GM12873 (cell line): ENCODE data around the gene TRNAU1AP.

Experiments used
- TF ChIP-seq, protein P1 (sequence below): IDR thresholded peaks from 2 replicates; pipeline ENCODE4 v1.5.1; 2012; ENCODE audit warnings: low read depth, mild to moderate bottlenecking, moderate library complexity, low read length, control low read depth; ENCODE audit not compliant: insufficient read depth; ENCODE audit errors: missing control alignments

The TRNAU1AP gene

DNA sequence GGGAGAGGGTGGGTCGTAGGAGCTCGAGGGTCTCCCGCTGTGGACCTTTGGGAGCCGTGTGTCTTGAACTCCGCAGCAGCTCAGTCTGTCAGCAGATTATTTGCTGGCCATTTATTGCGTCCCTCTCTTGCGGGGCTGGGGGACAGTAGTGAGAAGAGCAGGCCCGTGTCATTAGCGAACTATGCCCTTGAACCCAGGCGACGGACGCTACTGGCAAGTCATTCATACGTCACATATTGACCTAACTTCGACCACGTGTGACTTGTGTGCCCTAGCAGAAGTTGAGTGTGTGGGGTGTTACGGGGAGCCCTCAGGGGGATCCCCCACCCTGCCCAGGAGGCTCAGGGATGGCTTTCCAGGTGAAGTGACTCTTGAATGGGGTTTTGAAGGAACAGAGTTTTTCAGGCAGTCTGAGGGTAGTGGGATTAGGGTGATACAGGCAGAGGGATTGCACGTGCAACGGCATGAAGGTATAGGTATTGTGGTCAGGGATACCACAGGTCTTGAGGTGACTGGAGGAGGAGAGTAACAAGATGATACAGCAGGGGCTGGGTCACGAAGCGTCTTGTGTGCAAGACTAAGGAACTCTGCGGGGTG lies 34.0 kb upstream of the TRNAU1AP start:
- TF ChIP-seq, protein P1, sequence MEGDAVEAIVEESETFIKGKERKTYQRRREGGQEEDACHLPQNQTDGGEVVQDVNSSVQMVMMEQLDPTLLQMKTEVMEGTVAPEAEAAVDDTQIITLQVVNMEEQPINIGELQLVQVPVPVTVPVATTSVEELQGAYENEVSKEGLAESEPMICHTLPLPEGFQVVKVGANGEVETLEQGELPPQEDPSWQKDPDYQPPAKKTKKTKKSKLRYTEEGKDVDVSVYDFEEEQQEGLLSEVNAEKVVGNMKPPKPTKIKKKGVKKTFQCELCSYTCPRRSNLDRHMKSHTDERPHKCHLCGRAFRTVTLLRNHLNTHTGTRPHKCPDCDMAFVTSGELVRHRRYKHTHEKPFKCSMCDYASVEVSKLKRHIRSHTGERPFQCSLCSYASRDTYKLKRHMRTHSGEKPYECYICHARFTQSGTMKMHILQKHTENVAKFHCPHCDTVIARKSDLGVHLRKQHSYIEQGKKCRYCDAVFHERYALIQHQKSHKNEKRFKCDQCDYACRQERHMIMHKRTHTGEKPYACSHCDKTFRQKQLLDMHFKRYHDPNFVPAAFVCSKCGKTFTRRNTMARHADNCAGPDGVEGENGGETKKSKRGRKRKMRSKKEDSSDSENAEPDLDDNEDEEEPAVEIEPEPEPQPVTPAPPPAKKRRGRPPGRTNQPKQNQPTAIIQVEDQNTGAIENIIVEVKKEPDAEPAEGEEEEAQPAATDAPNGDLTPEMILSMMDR, result no peak

DNA sequence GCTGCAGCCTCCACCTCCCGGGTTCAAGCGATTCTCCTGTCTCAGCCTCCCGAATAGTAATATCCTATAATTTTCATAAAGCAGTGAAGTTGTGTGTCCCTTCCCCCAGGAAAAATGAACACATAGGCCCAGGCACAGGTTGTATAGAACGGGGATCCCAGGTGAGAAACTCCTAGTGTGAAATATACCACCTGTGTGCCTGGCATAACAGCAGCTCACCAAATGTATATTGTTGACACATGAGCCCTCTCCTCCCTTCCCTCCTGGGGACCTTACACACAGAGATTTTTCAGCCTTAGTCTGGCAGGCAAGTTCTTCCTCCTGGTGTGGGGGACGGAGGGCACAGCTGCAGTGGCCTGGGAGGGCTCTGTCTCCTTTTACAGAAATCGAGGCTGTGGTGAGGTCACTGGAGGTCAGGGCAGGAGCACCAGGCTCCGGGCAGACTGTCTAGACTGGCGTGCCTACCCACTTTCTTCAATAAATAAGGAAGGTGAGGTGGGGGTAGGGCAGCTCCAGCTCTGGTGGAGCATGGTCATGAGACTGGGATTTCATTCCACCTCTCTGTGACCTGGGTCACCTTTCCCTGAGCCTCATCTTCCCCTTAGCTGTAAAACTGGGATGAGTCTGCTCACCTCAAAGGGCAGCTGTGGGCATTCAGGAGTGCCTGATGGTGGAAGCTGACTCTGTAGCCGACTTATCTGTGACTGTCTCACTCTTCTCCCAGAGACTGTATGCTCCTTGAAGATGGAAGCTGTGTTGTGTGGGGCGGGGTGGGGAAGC lies 32.7 kb upstream of the TRNAU1AP start:
- TF ChIP-seq, protein P1, result no peak

DNA sequence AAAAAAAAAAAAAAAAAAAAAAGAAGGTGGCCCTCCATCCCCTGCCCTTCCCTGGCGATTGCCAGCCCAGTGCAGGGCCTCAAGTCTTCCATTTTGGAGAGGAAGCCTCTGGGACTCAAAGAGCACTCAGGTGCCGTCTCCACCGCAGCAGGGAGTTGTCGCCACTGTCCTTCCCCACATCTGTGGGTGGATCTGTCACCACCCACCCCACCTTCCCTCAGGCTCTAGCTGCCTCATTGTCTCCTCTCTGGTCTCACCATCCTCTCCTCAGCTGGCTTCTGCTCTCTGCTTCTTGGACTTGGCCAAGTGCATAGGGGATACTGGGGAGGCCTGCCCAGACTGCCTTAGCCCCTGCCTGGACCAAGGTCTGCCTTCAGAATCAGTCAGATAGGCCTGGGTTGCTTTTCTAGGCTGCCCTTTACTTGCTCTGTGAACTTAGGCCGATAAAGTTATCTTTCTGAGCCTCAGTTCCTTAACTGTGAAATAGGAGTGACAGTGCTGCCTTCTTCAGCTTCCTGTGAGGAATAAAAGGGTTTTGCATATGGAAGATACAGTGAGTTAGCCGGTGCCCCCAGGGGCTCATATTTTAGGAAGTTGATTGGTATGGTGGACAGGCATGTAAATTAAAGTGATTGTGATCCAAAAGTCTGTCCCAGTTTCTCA lies 31.3 kb upstream of the TRNAU1AP start:
- TF ChIP-seq, protein P1, result no peak

DNA sequence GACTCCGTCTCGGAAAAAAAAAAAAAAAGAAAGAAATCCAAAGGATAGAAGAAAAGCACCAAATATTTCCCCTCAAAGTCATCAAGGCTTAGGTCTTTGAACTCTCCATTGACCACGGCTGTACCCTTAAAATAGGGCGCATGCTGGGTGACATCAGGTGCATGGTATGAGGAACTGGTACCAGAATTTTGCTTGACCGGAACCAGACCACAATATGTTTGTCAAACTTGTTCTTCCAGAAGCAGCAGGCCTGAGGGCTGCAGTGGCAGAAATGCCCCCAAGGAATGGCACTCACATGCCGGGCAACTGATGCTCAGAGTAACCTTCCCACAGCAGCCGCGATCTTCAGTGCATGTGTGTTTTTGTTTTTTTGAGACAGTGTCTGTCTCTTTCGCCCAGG lies 26.0 kb upstream of the TRNAU1AP start:
- TF ChIP-seq, protein P1, result no peak

DNA sequence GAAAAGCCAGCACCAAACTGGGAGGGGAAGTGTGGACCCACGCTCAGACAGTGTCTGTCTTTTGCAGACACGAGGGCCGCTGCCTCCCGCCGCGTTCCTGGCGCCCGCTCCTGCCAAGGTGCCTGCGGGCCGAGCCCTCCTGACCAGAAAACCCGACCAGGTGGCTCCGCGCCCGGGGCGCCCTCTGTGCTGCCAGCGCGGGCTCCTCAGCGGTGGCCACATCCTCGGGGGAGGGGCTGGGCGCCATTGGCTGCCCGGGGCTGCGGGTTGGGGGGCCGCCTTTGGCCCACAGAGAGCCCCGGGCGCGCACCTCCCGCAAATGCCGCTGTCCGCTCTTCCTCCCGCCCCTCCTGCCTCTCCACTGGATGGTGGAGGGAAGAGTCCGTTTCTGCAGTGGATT lies 22.4 kb upstream of the TRNAU1AP start:
- TF ChIP-seq, protein P1, result no peak

DNA sequence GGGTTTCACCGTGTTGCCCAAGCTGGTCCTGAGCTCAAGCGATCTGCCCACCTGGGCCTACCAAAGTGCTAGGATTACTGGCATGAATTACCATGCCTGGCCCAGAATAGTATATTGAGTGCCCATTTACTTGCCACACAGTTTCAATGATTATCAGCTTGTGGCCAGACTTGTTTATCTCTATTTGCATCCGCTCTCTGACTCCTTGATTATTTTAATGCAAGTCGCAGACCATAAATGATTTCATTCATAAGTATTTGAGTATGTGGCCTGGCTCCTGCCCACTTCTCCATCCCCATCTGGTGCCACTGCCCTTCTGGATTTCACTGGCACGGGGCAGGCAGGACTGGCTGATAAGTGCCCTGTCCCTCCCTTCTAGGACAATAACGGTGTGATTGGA lies 18.2 kb upstream of the TRNAU1AP start:
- TF ChIP-seq, protein P1, result no peak

DNA sequence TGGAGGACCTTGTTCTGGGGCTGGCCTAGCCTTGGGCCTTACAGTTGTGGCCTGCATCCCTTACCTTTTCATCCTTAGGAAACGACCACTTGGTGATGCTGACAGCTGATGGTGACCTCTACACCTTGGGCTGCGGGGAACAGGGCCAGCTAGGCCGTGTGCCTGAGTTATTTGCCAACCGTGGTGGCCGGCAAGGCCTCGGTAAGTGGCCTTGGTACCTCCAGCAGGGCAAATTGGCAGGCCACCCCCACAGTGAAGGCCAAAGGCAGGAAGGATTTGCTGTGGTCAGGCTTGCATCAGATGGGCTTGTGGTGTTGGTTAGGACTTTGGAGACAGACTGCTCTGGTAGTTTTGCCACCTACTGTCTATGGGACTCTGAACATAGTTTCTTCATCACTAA lies 17.7 kb upstream of the TRNAU1AP start:
- TF ChIP-seq, protein P1, result no peak
